Esophagus muscularis mucosa (tissue), 4 donors: ENCODE results near the gene APP.

Source experiments
- EP300 ChIP-seq: sonication (generic); formaldehyde crosslinking; IDR thresholded peaks from one replicate; pipeline ENCODE4 v1.6.1; 2017; ENCODE audit warnings: antibody characterized with exemption
- POLR2A ChIP-seq: fragments of 450-650 bp; IDR thresholded peaks from one replicate; pipeline ENCODE4 v1.6.1; 2017; ENCODE audit warnings: antibody characterized with exemption, moderate library complexity, mild to moderate bottlenecking, low read depth
- TF ChIP-seq, protein P1 (sequence below), 3 experiments: fragments of 200-600 bp in 2 of 3; fragments of 450-650 bp in 1 of 3; sonication (generic) in 2 of 3; IDR thresholded peaks; one replicate each; pipeline ENCODE4 v1.5.1; 2017 to 2019; ENCODE audit warnings: antibody characterized with exemption in 3 of 3, mild to moderate bottlenecking in 2 of 3, moderate library complexity in 1 of 3

DNA sequence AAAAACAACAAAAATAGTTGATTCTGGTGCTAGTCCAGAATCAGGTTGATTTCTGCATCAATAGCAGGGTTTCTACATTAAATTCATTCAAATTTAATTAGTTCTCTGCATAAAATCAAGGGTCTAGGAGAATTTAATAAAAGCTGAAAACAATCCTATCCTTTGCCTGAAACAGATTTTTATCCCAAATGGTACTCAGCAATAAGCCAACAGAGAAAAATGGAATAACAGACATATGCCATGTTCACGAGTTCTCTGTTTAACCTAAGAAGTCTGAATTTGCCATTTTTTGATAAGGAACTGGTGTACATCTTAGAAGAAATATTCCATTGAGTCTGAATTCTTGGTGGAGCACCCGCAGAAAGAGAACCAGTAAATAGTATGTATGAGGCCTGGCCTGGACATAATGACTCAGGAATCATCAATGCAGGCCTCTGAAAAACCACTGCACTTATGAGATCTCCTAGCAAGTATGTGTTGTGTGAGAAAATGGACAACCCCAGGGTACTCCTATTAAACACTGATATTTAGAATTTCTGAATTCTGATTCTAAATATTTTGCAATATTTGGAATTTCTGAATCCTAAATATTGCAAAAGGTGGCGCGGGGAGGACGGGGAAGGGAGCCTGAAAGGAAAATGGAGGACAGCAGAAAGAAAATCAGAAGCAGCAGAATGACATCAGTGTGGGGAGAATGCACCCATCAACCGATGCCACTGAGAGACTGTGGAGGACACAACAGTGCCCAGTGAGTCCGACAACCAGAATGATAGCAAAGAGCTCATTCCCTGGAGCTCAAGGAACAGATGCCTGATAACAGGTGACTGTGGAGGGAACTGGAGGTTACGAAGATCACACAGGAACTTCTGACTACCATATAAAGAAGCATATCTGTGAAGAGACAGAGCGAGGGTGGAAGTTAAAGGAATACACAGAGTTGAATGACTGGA lies 97.6 kb downstream of the APP start:
- no peak for TF ChIP-seq POLR2A
- TF ChIP-seq, protein P1, sequence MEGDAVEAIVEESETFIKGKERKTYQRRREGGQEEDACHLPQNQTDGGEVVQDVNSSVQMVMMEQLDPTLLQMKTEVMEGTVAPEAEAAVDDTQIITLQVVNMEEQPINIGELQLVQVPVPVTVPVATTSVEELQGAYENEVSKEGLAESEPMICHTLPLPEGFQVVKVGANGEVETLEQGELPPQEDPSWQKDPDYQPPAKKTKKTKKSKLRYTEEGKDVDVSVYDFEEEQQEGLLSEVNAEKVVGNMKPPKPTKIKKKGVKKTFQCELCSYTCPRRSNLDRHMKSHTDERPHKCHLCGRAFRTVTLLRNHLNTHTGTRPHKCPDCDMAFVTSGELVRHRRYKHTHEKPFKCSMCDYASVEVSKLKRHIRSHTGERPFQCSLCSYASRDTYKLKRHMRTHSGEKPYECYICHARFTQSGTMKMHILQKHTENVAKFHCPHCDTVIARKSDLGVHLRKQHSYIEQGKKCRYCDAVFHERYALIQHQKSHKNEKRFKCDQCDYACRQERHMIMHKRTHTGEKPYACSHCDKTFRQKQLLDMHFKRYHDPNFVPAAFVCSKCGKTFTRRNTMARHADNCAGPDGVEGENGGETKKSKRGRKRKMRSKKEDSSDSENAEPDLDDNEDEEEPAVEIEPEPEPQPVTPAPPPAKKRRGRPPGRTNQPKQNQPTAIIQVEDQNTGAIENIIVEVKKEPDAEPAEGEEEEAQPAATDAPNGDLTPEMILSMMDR (IDR thresholded peaks at IDR 0.05): no peak
- no peak for TF ChIP-seq EP300
